Kidney (tissue), 14 donors: ENCODE measurements around the gene DLGAP4. TPM values are rescaled to one million over a fixed set of nuclear protein-coding genes. Genes with fewer than 3 reads are reported as not detected.

Source experiments
- DNase-seq, 5 donors: peaks; one replicate each; pipeline ENCODE4 v3.0.0-alpha.2; 2013 to 2020
- FAIRE-seq: peaks from 2 replicates; lab custom pipeline; 2012; peaks lifted over from hg19 to GRCh38; lab: Jason Lieb, UNC
- H3K27ac ChIP-seq, 2 donors: one replicate each; pipeline ENCODE4 v1.7.0; 2013; ENCODE audit warnings: low read depth in 2 of 2, low read length in 2 of 2, inconsistent platforms in 1 of 2
- H3K27me3 ChIP-seq: one replicate; pipeline ENCODE4 v1.7.1; 2013; ENCODE audit warnings: low read length, inconsistent platforms; ENCODE audit not compliant: control insufficient read depth, insufficient read depth
- H3K36me3 ChIP-seq, 3 donors: one replicate each; pipeline versions ENCODE4 v1.7.0 to v1.7.1; 2013; ENCODE audit warnings: low read length in 3 of 3, control low read depth in 1 of 3, inconsistent platforms in 1 of 3; ENCODE audit not compliant: insufficient read depth in 3 of 3, control insufficient read depth in 2 of 3
- H3K4me1 ChIP-seq, 3 donors: one replicate each; pipeline versions ENCODE4 v1.7.0 to v1.7.1; 2013; ENCODE audit warnings: low read length in 3 of 3, inconsistent platforms in 1 of 3, low read depth in 1 of 3; ENCODE audit not compliant: control insufficient read depth in 2 of 3, insufficient read depth in 2 of 3
- H3K4me3 ChIP-seq, 3 donors: one replicate each; pipeline versions ENCODE4 v1.7.0 to v1.8.1; 2013; ENCODE audit warnings: low read length in 3 of 3, control low read depth in 1 of 3, inconsistent platforms in 1 of 3
- H3K9ac ChIP-seq, 3 donors: one replicate each; pipeline versions ENCODE4 v1.7.0 to v1.7.1; 2013; ENCODE audit warnings: low read length in 3 of 3, control low read depth in 1 of 3, inconsistent platforms in 1 of 3
- H3K9me3 ChIP-seq, 3 donors: one replicate each; pipeline versions ENCODE4 v1.7.0 to v1.7.1; 2013; ENCODE audit warnings: low read length in 3 of 3, control low read depth in 1 of 3, inconsistent platforms in 1 of 3; ENCODE audit not compliant: control insufficient read depth in 2 of 3, insufficient read depth in 1 of 3
- CTCF ChIP-seq: IDR thresholded peaks from 3 replicates; pipeline ENCODE4 v1.5.1; 2012; ENCODE audit warnings: mild to moderate bottlenecking, moderate library complexity, borderline replicate concordance; ENCODE audit not compliant: insufficient read depth; ENCODE audit errors: extremely low read depth
- intact Hi-C: fragments of 100-400 bp; cut with DNase I; formaldehyde crosslinking; loops from one replicate; pipeline ENCODE4 v1.11.1; 2022
- polyA plus RNA-seq: library from polyadenylated mRNA; stranded (reverse); fragments of 350-450 nt; fragmentation: Illumina TruSeq; extraction: RNeasy Lipid Tissue Mini Kit (QIAGEN cat#74804); gene quantifications from one replicate; pipeline ENCODE4 v1.2.3, GENCODE V29; 2014; ENCODE audit warnings: low read depth, low replicate concordance; ENCODE audit not compliant: insufficient read depth
- total RNA-seq: library from RNA; stranded (reverse); fragmentation: NEBNext Ultra II Directional; extraction: Animal tissue kit (Norgen Biotek cat#: 25700); gene quantifications from one replicate; pipeline ENCODE4 v1.2.1, GENCODE V29; 2021
- donor health status: control.
- donor health status: control.
- donor health status: control.
- donor health status: control.
- donor health status: control.
- donor health status: DM: yes; HTN: yes; CAD: no.
- donor health status: Normal renal cell carcinoma (clear cell type).

DLGAP4 gene
- total and polyA plus RNA-seq, 2 donors from 2014 or later, result 19.6 to 62.4 TPM

- Histone ChIP-seq H3K9ac (no peak overlapping the region), H3K4me3 (no peak overlapping the region), H3K4me1 (no peaks in the 10 kb centered on the region), H3K36me3 (no peaks in the 10 kb centered on the region), H3K27me3 (no peaks in the 10 kb centered on the region), H3K27ac (no peak overlapping the region), H3K9me3 (peaks cover 0 to 4% (median 0%) of the 10 kb centered on the region in 3 donors)
- no peak for FAIRE-seq
- TF ChIP-seq CTCF, result no peak
- DNase-seq, result no peak
- intact Hi-C loops, result no loop called here
Measured at GRCh38 chr20:36565520-36565919, 259.4 kb downstream of the DLGAP4 start.

GRCh38 chr20:36569847-36570429, 263.8 kb downstream of the DLGAP4 start:
- no peak for TF ChIP-seq CTCF
- H3K36me3 ChIP-seq, result no peaks in the 10 kb centered on the region
- H3K9me3 ChIP-seq, result peaks cover 0 to 4% (median 0%) of the 10 kb centered on the region in 3 donors
- H3K4me3 ChIP-seq, result no peak overlapping the region
- no peaks in the 10 kb centered on the region for H3K27me3 ChIP-seq
- no peak overlapping the region for H3K9ac ChIP-seq
- FAIRE-seq (no peak), DNase-seq (no peak)
- no peak overlapping the region for H3K27ac ChIP-seq
- H3K4me1 ChIP-seq, result peaks cover 0 to 6% (median 2%) of the 10 kb centered on the region in 3 donors
- intact Hi-C loops, result no loop called here

GRCh38 chr20:36571564-36572504, 265.7 kb downstream of the DLGAP4 start:
- DNase-seq (peak in 4 of 5 donors; percentile 86 to 89 (median 88)), FAIRE-seq (no peak)
- peak overlapping the region in 2 of 3 donors; percentile 10 to 79 for H3K4me3 ChIP-seq
- H3K9ac ChIP-seq, result peak overlapping the region in 1 of 3 donors; percentile 86
- H3K27me3 ChIP-seq, result no peaks in the 10 kb centered on the region
- intact Hi-C loops, result no loop called here
- H3K4me1 ChIP-seq, result peaks cover 0 to 15% (median 7%) of the 10 kb centered on the region in 3 donors
- TF ChIP-seq CTCF, result no peak
- no peaks in the 10 kb centered on the region for H3K36me3 ChIP-seq
- H3K27ac ChIP-seq, result peak overlapping the region; percentile 87 to 93
- H3K9me3 ChIP-seq, result no peaks in the 10 kb centered on the region
